ENCODE measurements around the gene GNAI3. TPM values are rescaled to one million over a fixed set of nuclear protein-coding genes. Genes with fewer than 3 reads are reported as not detected.
A peak's percentile ranks its signal among the peaks of the same experiment; 100 is the strongest.

Gene GNAI3
- total and polyA plus RNA-seq, 2 experiments from 2014 or later = 8.9 to 11.5 TPM

- Histone ChIP-seq H2AFZ (no peak overlapping the region), H3K36me3 (replicated peaks; ENCODE audit: insufficient read depth, low read depth) (no peaks in the 10 kb centered on the region), H3K4me1 (ENCODE audit: insufficient read depth) (peaks cover 29% of the 10 kb centered on the region), H3K4me2 (peak overlapping the region; percentile 93), H3K79me2 (peaks cover 56% of the 10 kb centered on the region), H3K9me3 (ENCODE audit: low read depth) (no peaks in the 10 kb centered on the region), H3K27ac (peak overlapping the region; percentile 74), H3K4me3 (no peak overlapping the region), H3K27me3 (no peaks in the 10 kb centered on the region), H3K9me2 (replicated peaks; ENCODE audit: insufficient read depth) (no peaks in the 10 kb centered on the region), H4K20me1 (ENCODE audit: insufficient read depth, poor library complexity, severe bottlenecking) (peaks cover 47% of the 10 kb centered on the region)
- 90% methylated on average over 3 of the region's 3 CpGs for WGBS (ENCODE audit: low lambda C conversion rate, missing lambda C conversion rate)
- TF ChIP-seq EZH2phosphoT487 (IDR thresholded peaks at IDR 0.05; ENCODE audit: low read depth, severe bottlenecking, unreplicated experiment) (no peak), EZH2 (IDR thresholded peaks at IDR 0.05; ENCODE audit: borderline replicate concordance) (no peak)
- TF ChIP-seq, protein P1, sequence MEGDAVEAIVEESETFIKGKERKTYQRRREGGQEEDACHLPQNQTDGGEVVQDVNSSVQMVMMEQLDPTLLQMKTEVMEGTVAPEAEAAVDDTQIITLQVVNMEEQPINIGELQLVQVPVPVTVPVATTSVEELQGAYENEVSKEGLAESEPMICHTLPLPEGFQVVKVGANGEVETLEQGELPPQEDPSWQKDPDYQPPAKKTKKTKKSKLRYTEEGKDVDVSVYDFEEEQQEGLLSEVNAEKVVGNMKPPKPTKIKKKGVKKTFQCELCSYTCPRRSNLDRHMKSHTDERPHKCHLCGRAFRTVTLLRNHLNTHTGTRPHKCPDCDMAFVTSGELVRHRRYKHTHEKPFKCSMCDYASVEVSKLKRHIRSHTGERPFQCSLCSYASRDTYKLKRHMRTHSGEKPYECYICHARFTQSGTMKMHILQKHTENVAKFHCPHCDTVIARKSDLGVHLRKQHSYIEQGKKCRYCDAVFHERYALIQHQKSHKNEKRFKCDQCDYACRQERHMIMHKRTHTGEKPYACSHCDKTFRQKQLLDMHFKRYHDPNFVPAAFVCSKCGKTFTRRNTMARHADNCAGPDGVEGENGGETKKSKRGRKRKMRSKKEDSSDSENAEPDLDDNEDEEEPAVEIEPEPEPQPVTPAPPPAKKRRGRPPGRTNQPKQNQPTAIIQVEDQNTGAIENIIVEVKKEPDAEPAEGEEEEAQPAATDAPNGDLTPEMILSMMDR (IDR thresholded peaks at IDR 0.05; ENCODE audit: poor library complexity) = no peak
- no peak for DNase-seq (ENCODE audit: low spot score)
Observed at GRCh38 chr1:109622895-109623294, 74.5 kb downstream of the GNAI3 start.

DNA sequence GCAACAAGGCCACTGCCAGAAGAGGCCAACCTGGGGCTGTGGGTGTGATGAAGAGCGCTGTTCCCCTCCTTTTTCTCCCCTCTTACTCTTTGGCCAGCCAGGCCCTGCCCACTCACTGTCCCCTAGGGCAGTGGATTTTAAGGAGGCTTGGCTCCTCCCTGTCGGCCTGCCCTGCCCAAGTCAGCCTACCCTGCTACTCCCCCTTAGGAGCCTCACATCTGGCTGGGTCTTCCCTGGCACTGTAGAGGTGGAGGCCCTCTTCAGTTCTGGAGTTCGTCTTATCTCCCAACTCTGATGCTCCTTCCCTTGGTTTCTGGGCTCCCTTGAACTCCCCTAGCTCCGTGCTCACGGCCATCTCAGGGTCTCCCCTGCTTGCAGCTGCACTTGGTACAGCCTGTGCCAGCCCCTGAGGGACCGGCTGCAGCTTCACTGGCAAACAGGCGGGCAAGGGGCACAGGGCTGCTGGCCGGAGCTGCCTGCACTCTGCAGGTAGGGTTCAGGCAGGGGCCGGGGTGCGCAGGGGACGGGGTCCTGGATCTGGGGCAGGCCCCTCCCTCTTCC, 75.3 kb downstream of the GNAI3 start:
- H3K9me2 ChIP-seq (replicated peaks; ENCODE audit: insufficient read depth) = no peaks in the 10 kb centered on the region
- H3K27ac ChIP-seq = peak overlapping the region; percentile 74
- no peaks in the 10 kb centered on the region for H3K27me3 ChIP-seq
- no peak for DNase-seq (ENCODE audit: low spot score)
- H3K9me3 ChIP-seq (ENCODE audit: low read depth) = no peaks in the 10 kb centered on the region
- 81% methylated on average over 11 of the region's 11 CpGs for WGBS (ENCODE audit: low lambda C conversion rate, missing lambda C conversion rate)
- peaks cover 56% of the 10 kb centered on the region for H3K79me2 ChIP-seq
- no peak overlapping the region for H2AFZ ChIP-seq
- H3K36me3 ChIP-seq (replicated peaks; ENCODE audit: insufficient read depth, low read depth) = no peaks in the 10 kb centered on the region
- H3K4me3 ChIP-seq = no peak overlapping the region
- TF ChIP-seq EZH2phosphoT487 (IDR thresholded peaks at IDR 0.05; ENCODE audit: low read depth, severe bottlenecking, unreplicated experiment) = no peak
- TF ChIP-seq EZH2 (IDR thresholded peaks at IDR 0.05; ENCODE audit: borderline replicate concordance) = no peak
- TF ChIP-seq, protein P1 (IDR thresholded peaks at IDR 0.05; ENCODE audit: poor library complexity) = no peak
- H3K4me1 ChIP-seq (ENCODE audit: insufficient read depth) = peaks cover 28% of the 10 kb centered on the region
- H4K20me1 ChIP-seq (ENCODE audit: insufficient read depth, poor library complexity, severe bottlenecking) = peaks cover 47% of the 10 kb centered on the region
- peak overlapping the region; percentile 93 for H3K4me2 ChIP-seq

- no peaks in the 10 kb centered on the region for H3K9me3 ChIP-seq (ENCODE audit: low read depth)
- H3K79me2 ChIP-seq = peaks cover 52% of the 10 kb centered on the region
- H3K27ac ChIP-seq = peak overlapping the region; percentile 74
- peaks cover 47% of the 10 kb centered on the region for H4K20me1 ChIP-seq (ENCODE audit: insufficient read depth, poor library complexity, severe bottlenecking)
- H3K4me3 ChIP-seq = no peak overlapping the region
- H3K27me3 ChIP-seq = no peaks in the 10 kb centered on the region
- TF ChIP-seq EZH2phosphoT487 (IDR thresholded peaks at IDR 0.05; ENCODE audit: low read depth, severe bottlenecking, unreplicated experiment) (no peak), EZH2 (IDR thresholded peaks at IDR 0.05; ENCODE audit: borderline replicate concordance) (no peak)
- TF ChIP-seq, protein P1 (IDR thresholded peaks at IDR 0.05; ENCODE audit: poor library complexity) = no peak
- H3K36me3 ChIP-seq (replicated peaks; ENCODE audit: insufficient read depth, low read depth) = no peaks in the 10 kb centered on the region
- peak overlapping the region; percentile 93 for H3K4me2 ChIP-seq
- WGBS (ENCODE audit: low lambda C conversion rate, missing lambda C conversion rate) = 84% methylated on average over 15 of the region's 17 CpGs
- peaks cover 21% of the 10 kb centered on the region for H3K4me1 ChIP-seq (ENCODE audit: insufficient read depth)
- no peaks in the 10 kb centered on the region for H3K9me2 ChIP-seq (replicated peaks; ENCODE audit: insufficient read depth)
- H2AFZ ChIP-seq = no peak overlapping the region
- DNase-seq (ENCODE audit: low spot score) = no peak
Observed at GRCh38 chr1:109624201-109625010, 76.0 kb downstream of the GNAI3 start.

Measured in hepatocyte (in vitro differentiated cells).